H54 (cell line): ENCODE measurements around the gene GNAT1.
A peak's percentile ranks its signal among the peaks of the same experiment; 100 is the strongest.

ENCODE experiments used
- DNase-seq: peaks from one replicate; pipeline ENCODE4 v3.0.0; 2011; ENCODE audit warnings: low spot score, mixed read lengths; ENCODE audit not compliant: insufficient read length
- FAIRE-seq: peaks from 3 replicates; lab custom pipeline; 2011; peaks lifted over from hg19 to GRCh38; lab: Jason Lieb, UNC
- POLR2A ChIP-seq: IDR thresholded peaks from 2 replicates; pipeline ENCODE4 v1.6.1; 2011; ENCODE audit warnings: low read depth, mild to moderate bottlenecking, low read length

Gene GNAT1

GRCh38 chr3:50167069-50167840, 24.2 kb upstream of the GNAT1 start:
- no peak for FAIRE-seq
- DNase-seq = no peak

GRCh38 chr3:50167841-50168209, 23.6 kb upstream of the GNAT1 start:
- DNase-seq (no peak), FAIRE-seq (no peak)
- no peak for TF ChIP-seq POLR2A

More at GRCh38 chr3:50167069-50167840, 24.2 kb upstream of the GNAT1 start:
- TF ChIP-seq POLR2A = no peak

- FAIRE-seq (no peak), DNase-seq (no peak)
- TF ChIP-seq POLR2A = no peak
Observed at GRCh38 chr3:50168388-50168787, 23.0 kb upstream of the GNAT1 start.

- DNase-seq (no peak), FAIRE-seq (no peak)
- TF ChIP-seq POLR2A = no peak
Observed at GRCh38 chr3:50168791-50169190, 22.6 kb upstream of the GNAT1 start.

GRCh38 chr3:50169232-50169832, 22.1 kb upstream of the GNAT1 start:
- no peak for TF ChIP-seq POLR2A
- DNase-seq = no peak
- no peak for FAIRE-seq

- TF ChIP-seq POLR2A = no peak
- DNase-seq = no peak
- FAIRE-seq = no peak
Observed at GRCh38 chr3:50169858-50170257, 21.6 kb upstream of the GNAT1 start.

GRCh38 chr3:50170689-50171088, 20.7 kb upstream of the GNAT1 start:
- no peak for TF ChIP-seq POLR2A
- DNase-seq = peak; percentile 79
- no peak for FAIRE-seq

GRCh38 chr3:50171540-50172301, 19.7 kb upstream of the GNAT1 start:
- FAIRE-seq = no peak
- TF ChIP-seq POLR2A = no peak

GRCh38 chr3:50172626-50173220, 18.7 kb upstream of the GNAT1 start:
- no peak for FAIRE-seq
- no peak for TF ChIP-seq POLR2A
- DNase-seq = no peak

More at GRCh38 chr3:50171540-50172301, 19.7 kb upstream of the GNAT1 start:
- DNase-seq = no peak

- DNase-seq (no peak), FAIRE-seq (no peak)
Observed at GRCh38 chr3:50173685-50174516, 17.5 kb upstream of the GNAT1 start.

GRCh38 chr3:50174517-50174895, 16.9 kb upstream of the GNAT1 start:
- TF ChIP-seq POLR2A = no peak
- DNase-seq (no peak), FAIRE-seq (no peak)

More at GRCh38 chr3:50173685-50174516, 17.5 kb upstream of the GNAT1 start:
- no peak for TF ChIP-seq POLR2A

- no peak for TF ChIP-seq POLR2A
- FAIRE-seq (no peak), DNase-seq (no peak)
Observed at GRCh38 chr3:50174947-50175524, 16.4 kb upstream of the GNAT1 start.

- FAIRE-seq (no peak), DNase-seq (no peak)
- no peak for TF ChIP-seq POLR2A
Observed at GRCh38 chr3:50177346-50177745, 14.1 kb upstream of the GNAT1 start.
